ENCODE results near the gene DENND1A. TPM values are rescaled to one million over a fixed set of nuclear protein-coding genes. Genes with fewer than 3 reads are reported as not detected.
"Not testable (repeated sequence)": the region's sequence is repeated elsewhere in the genome, so short reads cannot be mapped to it uniquely, and the experiment has no call there.

DENND1A gene
- total RNA-seq, 1 donor from 2014 or later, result 12.7 TPM

GRCh38 chr9:123432331-123433236, 497.3 kb downstream of the DENND1A start:
- no peak overlapping the region for H2AFZ ChIP-seq (ENCODE audit: low read depth, low read length)
- H3K27me3 ChIP-seq (ENCODE audit: insufficient read depth, low read length), result no peaks in the 10 kb centered on the region
- H3K36me3 ChIP-seq (ENCODE audit: insufficient read depth, low read length), result no peaks in the 10 kb centered on the region
- Mint-ChIP-seq H3K27me3 (ENCODE audit: low read depth, unreplicated experiment) (peaks cover 11% of the 10 kb centered on the region), H3K4me1 (ENCODE audit: low read depth, unreplicated experiment) (no peaks in the 10 kb centered on the region), H3K27ac (ENCODE audit: unreplicated experiment) (no peak overlapping the region), H3K9me3 (ENCODE audit: unreplicated experiment) (peaks cover 8% of the 10 kb centered on the region), H3K4me3 (ENCODE audit: unreplicated experiment) (no peak overlapping the region), H3K36me3 (ENCODE audit: low read depth, unreplicated experiment) (peaks cover 19% of the 10 kb centered on the region)
- no peak for FAIRE-seq
- TF ChIP-seq CTCF (IDR thresholded peaks at IDR 0.05; ENCODE audit: insufficient read depth, low read depth, low read length) (no peak), EZH2 (IDR thresholded peaks at IDR 0.05; ENCODE audit: insufficient read depth, low read length) (no peak)
- H3K4me2 ChIP-seq (ENCODE audit: low read length), result no peak overlapping the region
- H3K4me1 ChIP-seq (ENCODE audit: insufficient read depth, low read length), result no peaks in the 10 kb centered on the region
- no peak overlapping the region for H3K4me3 ChIP-seq (ENCODE audit: insufficient read depth, low read depth, low read length)
- no peaks in the 10 kb centered on the region for H3K79me2 ChIP-seq (ENCODE audit: insufficient read depth, low read length)
- H3K9me3 ChIP-seq (ENCODE audit: insufficient read depth, low read depth, low read length), result no peaks in the 10 kb centered on the region
- no peak for DNase-seq (ENCODE audit: low read depth)
- no peak overlapping the region for H3K9ac ChIP-seq (ENCODE audit: low read length)
- H3K27ac ChIP-seq (ENCODE audit: low read depth, low read length), result no peak overlapping the region
- no peaks in the 10 kb centered on the region for H4K20me1 ChIP-seq (ENCODE audit: insufficient read depth, low read length)

- no peak overlapping the region for H3K27ac ChIP-seq (ENCODE audit: low read depth, low read length)
- H4K20me1 ChIP-seq (ENCODE audit: insufficient read depth, low read length), result no peaks in the 10 kb centered on the region
- FAIRE-seq (no peak), DNase-seq (ENCODE audit: low read depth) (no peak)
- H3K4me1 ChIP-seq (ENCODE audit: insufficient read depth, low read length), result no peaks in the 10 kb centered on the region
- no peaks in the 10 kb centered on the region for H3K9me3 ChIP-seq (ENCODE audit: insufficient read depth, low read depth, low read length)
- H3K9me3 Mint-ChIP-seq (ENCODE audit: unreplicated experiment), result peaks cover 8% of the 10 kb centered on the region
- TF ChIP-seq EZH2 (IDR thresholded peaks at IDR 0.05; ENCODE audit: insufficient read depth, low read length) (no peak), CTCF (IDR thresholded peaks at IDR 0.05; ENCODE audit: insufficient read depth, low read depth, low read length) (no peak)
- no peak overlapping the region for H3K4me3 Mint-ChIP-seq (ENCODE audit: unreplicated experiment)
- no peaks in the 10 kb centered on the region for H3K36me3 ChIP-seq (ENCODE audit: insufficient read depth, low read length)
- no peak overlapping the region for H3K4me2 ChIP-seq (ENCODE audit: low read length)
- H3K4me1 Mint-ChIP-seq (ENCODE audit: low read depth, unreplicated experiment), result no peaks in the 10 kb centered on the region
- H3K79me2 ChIP-seq (ENCODE audit: insufficient read depth, low read length), result no peaks in the 10 kb centered on the region
- no peak overlapping the region for H3K4me3 ChIP-seq (ENCODE audit: insufficient read depth, low read depth, low read length)
- H2AFZ ChIP-seq (ENCODE audit: low read depth, low read length), result no peak overlapping the region
- no peak overlapping the region for H3K27ac Mint-ChIP-seq (ENCODE audit: unreplicated experiment)
- peaks cover 27% of the 10 kb centered on the region for H3K36me3 Mint-ChIP-seq (ENCODE audit: low read depth, unreplicated experiment)
- H3K9ac ChIP-seq (ENCODE audit: low read length), result no peak overlapping the region
- H3K27me3 Mint-ChIP-seq (ENCODE audit: low read depth, unreplicated experiment), result peaks cover 18% of the 10 kb centered on the region
- H3K27me3 ChIP-seq (ENCODE audit: insufficient read depth, low read length), result no peaks in the 10 kb centered on the region
Observed at GRCh38 chr9:123431581-123431980, 498.3 kb downstream of the DENND1A start.

GRCh38 chr9:123428450-123428849, 501.5 kb downstream of the DENND1A start:
- H3K27ac Mint-ChIP-seq (ENCODE audit: unreplicated experiment); H3K36me3 ChIP-seq (ENCODE audit: insufficient read depth, low read length): not testable (repeated sequence)

More at GRCh38 chr9:123428450-123428849, 501.5 kb downstream of the DENND1A start:
- H3K4me3 Mint-ChIP-seq (ENCODE audit: unreplicated experiment); H3K4me1 ChIP-seq (ENCODE audit: insufficient read depth, low read length); H3K4me1 Mint-ChIP-seq (ENCODE audit: low read depth, unreplicated experiment); DNase-seq (ENCODE audit: low read depth); H3K9ac ChIP-seq (ENCODE audit: low read length); H3K9me3 Mint-ChIP-seq (ENCODE audit: unreplicated experiment); FAIRE-seq; H4K20me1 ChIP-seq (ENCODE audit: insufficient read depth, low read length); H3K9me3 ChIP-seq (ENCODE audit: insufficient read depth, low read depth, low read length); H3K27ac ChIP-seq (ENCODE audit: low read depth, low read length); H3K27me3 ChIP-seq (ENCODE audit: insufficient read depth, low read length); H3K4me3 ChIP-seq (ENCODE audit: insufficient read depth, low read depth, low read length); H2AFZ ChIP-seq (ENCODE audit: low read depth, low read length); H3K79me2 ChIP-seq (ENCODE audit: insufficient read depth, low read length); H3K4me2 ChIP-seq (ENCODE audit: low read length): not testable (repeated sequence)
- Mint-ChIP-seq H3K36me3 (ENCODE audit: low read depth, unreplicated experiment) (peaks cover 23% of the 10 kb centered on the region), H3K27me3 (ENCODE audit: low read depth, unreplicated experiment) (peaks cover 25% of the 10 kb centered on the region)

All from astrocyte (in vitro differentiated cells and primary cell).